Measurements from ENCODE around the gene GPR155.

- TF ChIP-seq, protein P1, sequence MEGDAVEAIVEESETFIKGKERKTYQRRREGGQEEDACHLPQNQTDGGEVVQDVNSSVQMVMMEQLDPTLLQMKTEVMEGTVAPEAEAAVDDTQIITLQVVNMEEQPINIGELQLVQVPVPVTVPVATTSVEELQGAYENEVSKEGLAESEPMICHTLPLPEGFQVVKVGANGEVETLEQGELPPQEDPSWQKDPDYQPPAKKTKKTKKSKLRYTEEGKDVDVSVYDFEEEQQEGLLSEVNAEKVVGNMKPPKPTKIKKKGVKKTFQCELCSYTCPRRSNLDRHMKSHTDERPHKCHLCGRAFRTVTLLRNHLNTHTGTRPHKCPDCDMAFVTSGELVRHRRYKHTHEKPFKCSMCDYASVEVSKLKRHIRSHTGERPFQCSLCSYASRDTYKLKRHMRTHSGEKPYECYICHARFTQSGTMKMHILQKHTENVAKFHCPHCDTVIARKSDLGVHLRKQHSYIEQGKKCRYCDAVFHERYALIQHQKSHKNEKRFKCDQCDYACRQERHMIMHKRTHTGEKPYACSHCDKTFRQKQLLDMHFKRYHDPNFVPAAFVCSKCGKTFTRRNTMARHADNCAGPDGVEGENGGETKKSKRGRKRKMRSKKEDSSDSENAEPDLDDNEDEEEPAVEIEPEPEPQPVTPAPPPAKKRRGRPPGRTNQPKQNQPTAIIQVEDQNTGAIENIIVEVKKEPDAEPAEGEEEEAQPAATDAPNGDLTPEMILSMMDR (conservative IDR thresholded peaks at IDR 0.05; ENCODE audit: low read length): no peak
- TF ChIP-seq EZH2phosphoT487 (IDR thresholded peaks at IDR 0.05; ENCODE audit: borderline replicate concordance): no peak
Observed at GRCh38 chr2:174450021-174450816, 36.6 kb downstream of the GPR155 start.

All from Loucy (cell line).